PC-3 (cell line): Measurements from ENCODE around the gene PSMA5.

ENCODE experiments used
- CTCF ChIP-seq: fragments of 300-600 bp; sonication (generic); conservative IDR thresholded peaks from 2 replicates; pipeline ENCODE4 v1.5.1; 2017; ENCODE audit warnings: antibody characterized with exemption, low read depth, mild to moderate bottlenecking, low read length
- EZH2 ChIP-seq: fragments of 300-600 bp; sonication (generic); IDR thresholded peaks from one replicate; pipeline ENCODE4 v1.6.1; 2017; ENCODE audit warnings: antibody characterized with exemption, mild to moderate bottlenecking, low read length; ENCODE audit not compliant: unreplicated experiment

- no peak for TF ChIP-seq CTCF
- TF ChIP-seq EZH2, result no peak
Measured at GRCh38 chr1:109350655-109351054, 75.6 kb downstream of the PSMA5 start.
